Measurements from ENCODE around the gene SZRD1. TPM values are rescaled to one million over a fixed set of nuclear protein-coding genes. Genes with fewer than 3 reads are reported as not detected.

SZRD1 gene
- total RNA-seq, 1 donor from 2014 or later = 212 TPM

GRCh38 chr1:16392740-16393569, 25.9 kb downstream of the SZRD1 start:
- Mint-ChIP-seq H3K36me3 (ENCODE audit: low read depth) (peaks cover 26% of the 10 kb centered on the region), H3K4me1 (ENCODE audit: low read depth) (peaks cover 52% of the 10 kb centered on the region), H3K4me3 (no peak overlapping the region), H3K9me3 (no peaks in the 10 kb centered on the region), H3K27ac (peak overlapping the region; percentile 76), H3K27me3 (ENCODE audit: insufficient read depth) (no peaks in the 10 kb centered on the region)
- no peak for DNase-seq (ENCODE audit: low spot score)
- intact Hi-C loops (cut with micrococcal nuclease) = no loop called here

GRCh38 chr1:16393570-16394521, 26.8 kb downstream of the SZRD1 start:
- no peaks in the 10 kb centered on the region for H3K27me3 Mint-ChIP-seq (ENCODE audit: insufficient read depth)
- intact Hi-C loops (cut with micrococcal nuclease) = no loop called here
- H3K27ac Mint-ChIP-seq = peak overlapping the region; percentile 18
- H3K4me1 Mint-ChIP-seq (ENCODE audit: low read depth) = peaks cover 52% of the 10 kb centered on the region
- H3K4me3 Mint-ChIP-seq = no peak overlapping the region
- DNase-seq (ENCODE audit: low spot score) = no peak
- peaks cover 28% of the 10 kb centered on the region for H3K36me3 Mint-ChIP-seq (ENCODE audit: low read depth)
- H3K9me3 Mint-ChIP-seq = no peaks in the 10 kb centered on the region

DNA sequence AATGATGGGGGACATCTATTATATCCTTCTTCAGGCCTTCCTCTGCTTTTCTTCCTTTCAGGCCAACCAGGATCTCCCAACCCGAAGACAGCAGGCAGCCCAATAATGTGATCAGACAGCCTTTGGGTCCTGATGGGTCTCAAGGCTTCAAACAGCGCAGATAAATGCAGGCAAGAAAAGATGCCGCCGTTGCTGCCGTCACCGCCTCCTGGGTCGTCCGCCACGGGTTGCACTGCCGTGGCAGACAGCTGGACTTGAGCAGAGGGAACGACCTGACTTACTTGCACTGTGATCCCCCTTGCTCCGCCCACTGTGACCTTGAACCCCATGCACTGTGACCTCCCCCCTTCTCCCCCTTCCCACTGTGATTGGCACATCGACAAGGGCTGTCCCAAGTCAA, 27.9 kb downstream of the SZRD1 start:
- H3K4me1 Mint-ChIP-seq (ENCODE audit: low read depth) = peaks cover 50% of the 10 kb centered on the region
- intact Hi-C loops (cut with micrococcal nuclease) = no loop called here
- no peaks in the 10 kb centered on the region for H3K9me3 Mint-ChIP-seq
- peaks cover 34% of the 10 kb centered on the region for H3K36me3 Mint-ChIP-seq (ENCODE audit: low read depth)
- H3K4me3 Mint-ChIP-seq = no peak overlapping the region
- H3K27ac Mint-ChIP-seq = no peak overlapping the region
- no peaks in the 10 kb centered on the region for H3K27me3 Mint-ChIP-seq (ENCODE audit: insufficient read depth)
- no peak for DNase-seq (ENCODE audit: low spot score)

- peaks cover 34% of the 10 kb centered on the region for H3K4me1 Mint-ChIP-seq (ENCODE audit: low read depth)
- intact Hi-C loops (cut with micrococcal nuclease) = no loop called here
- H3K36me3 Mint-ChIP-seq (ENCODE audit: low read depth) = peaks cover 30% of the 10 kb centered on the region
- H3K27me3 Mint-ChIP-seq (ENCODE audit: insufficient read depth) = no peaks in the 10 kb centered on the region
- no peak overlapping the region for H3K27ac Mint-ChIP-seq
- DNase-seq (ENCODE audit: low spot score) = no peak
- no peaks in the 10 kb centered on the region for H3K9me3 Mint-ChIP-seq
- H3K4me3 Mint-ChIP-seq = no peak overlapping the region
Observed at GRCh38 chr1:16396591-16396990, 29.5 kb downstream of the SZRD1 start.

- H3K9me3 Mint-ChIP-seq = no peaks in the 10 kb centered on the region
- DNase-seq (ENCODE audit: low spot score) = no peak
- peaks cover 33% of the 10 kb centered on the region for H3K36me3 Mint-ChIP-seq (ENCODE audit: low read depth)
- H3K4me1 Mint-ChIP-seq (ENCODE audit: low read depth) = peaks cover 28% of the 10 kb centered on the region
- intact Hi-C loops (cut with micrococcal nuclease) = no loop called here
- peak overlapping the region; percentile 68 for H3K27ac Mint-ChIP-seq
- no peak overlapping the region for H3K4me3 Mint-ChIP-seq
- H3K27me3 Mint-ChIP-seq (ENCODE audit: insufficient read depth) = no peaks in the 10 kb centered on the region
Observed at GRCh38 chr1:16397120-16397519, 30.1 kb downstream of the SZRD1 start.

- H3K36me3 Mint-ChIP-seq (ENCODE audit: low read depth) = peaks cover 27% of the 10 kb centered on the region
- peaks cover 15% of the 10 kb centered on the region for H3K4me1 Mint-ChIP-seq (ENCODE audit: low read depth)
- intact Hi-C loops (cut with micrococcal nuclease) = no loop called here
- DNase-seq (ENCODE audit: low spot score) = no peak
- no peaks in the 10 kb centered on the region for H3K27me3 Mint-ChIP-seq (ENCODE audit: insufficient read depth)
- H3K27ac Mint-ChIP-seq = peak overlapping the region; percentile 16
- H3K4me3 Mint-ChIP-seq = no peak overlapping the region
- H3K9me3 Mint-ChIP-seq = no peaks in the 10 kb centered on the region
Observed at GRCh38 chr1:16398371-16398953, 31.4 kb downstream of the SZRD1 start.

DNA sequence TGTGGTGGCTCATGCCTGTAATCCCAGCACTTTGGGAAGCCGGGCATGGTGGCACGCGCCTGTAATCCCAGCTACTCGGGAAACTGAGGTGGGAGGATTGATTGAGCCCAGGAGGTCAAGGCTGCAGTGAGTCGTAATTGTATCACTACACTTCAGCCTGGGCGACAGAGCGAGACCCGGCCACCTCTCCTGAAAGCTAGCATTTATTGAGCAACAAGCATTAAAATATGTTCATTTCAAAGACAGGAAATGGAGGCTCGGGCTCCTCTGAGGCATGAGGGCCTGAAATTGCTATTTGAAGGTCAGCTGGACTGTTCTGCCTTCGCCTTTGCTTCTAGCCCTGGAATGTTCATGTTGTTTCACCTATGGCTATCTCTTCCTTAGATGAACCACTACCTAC, 35.7 kb downstream of the SZRD1 start:
- no peak overlapping the region for H3K27ac Mint-ChIP-seq
- no peaks in the 10 kb centered on the region for H3K4me1 Mint-ChIP-seq (ENCODE audit: low read depth)
- no peaks in the 10 kb centered on the region for H3K9me3 Mint-ChIP-seq
- H3K36me3 Mint-ChIP-seq (ENCODE audit: low read depth) = peaks cover 12% of the 10 kb centered on the region
- H3K4me3 Mint-ChIP-seq = no peak overlapping the region
- H3K27me3 Mint-ChIP-seq (ENCODE audit: insufficient read depth) = no peaks in the 10 kb centered on the region
- no peak for DNase-seq (ENCODE audit: low spot score)
- intact Hi-C loops (cut with micrococcal nuclease) = no loop called here

DNA sequence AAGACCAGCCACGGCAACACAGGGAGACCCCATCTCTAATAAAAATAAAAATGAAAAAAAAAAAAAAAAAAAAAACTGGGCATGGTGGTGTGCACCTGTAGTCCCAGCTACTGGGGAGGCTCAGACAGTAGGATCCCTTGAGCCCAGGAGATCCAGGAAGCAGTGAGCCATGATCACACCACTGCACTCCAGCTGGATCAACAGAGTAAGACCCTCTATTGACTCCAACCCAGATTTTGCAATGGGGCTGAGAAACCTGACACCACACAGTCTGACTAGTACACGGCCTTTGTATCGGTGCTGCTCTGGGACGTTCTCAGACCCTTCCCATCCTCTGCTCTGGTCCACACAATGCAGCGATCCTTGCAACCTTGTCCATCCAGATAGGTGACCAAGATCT, 38.4 kb downstream of the SZRD1 start:
- Mint-ChIP-seq H3K4me3 (no peak overlapping the region), H3K9me3 (no peaks in the 10 kb centered on the region), H3K4me1 (ENCODE audit: low read depth) (no peaks in the 10 kb centered on the region), H3K27me3 (ENCODE audit: insufficient read depth) (peaks cover 4% of the 10 kb centered on the region), H3K27ac (no peak overlapping the region), H3K36me3 (ENCODE audit: low read depth) (peaks cover 4% of the 10 kb centered on the region)
- no peak for DNase-seq (ENCODE audit: low spot score)
- intact Hi-C loops (cut with micrococcal nuclease) = no loop called here

- H3K27ac Mint-ChIP-seq = peak overlapping the region; percentile 11
- DNase-seq (ENCODE audit: low spot score) = no peak
- H3K4me1 Mint-ChIP-seq (ENCODE audit: low read depth) = no peaks in the 10 kb centered on the region
- peaks cover 11% of the 10 kb centered on the region for H3K27me3 Mint-ChIP-seq (ENCODE audit: insufficient read depth)
- no peaks in the 10 kb centered on the region for H3K9me3 Mint-ChIP-seq
- H3K4me3 Mint-ChIP-seq = no peak overlapping the region
- intact Hi-C loops (cut with micrococcal nuclease) = no loop called here
- H3K36me3 Mint-ChIP-seq (ENCODE audit: low read depth) = no peaks in the 10 kb centered on the region
Observed at GRCh38 chr1:16406868-16407267, 39.8 kb downstream of the SZRD1 start.

- no peak for DNase-seq (ENCODE audit: low spot score)
- Mint-ChIP-seq H3K36me3 (ENCODE audit: low read depth) (no peaks in the 10 kb centered on the region), H3K9me3 (no peaks in the 10 kb centered on the region), H3K4me1 (ENCODE audit: low read depth) (no peaks in the 10 kb centered on the region), H3K4me3 (no peak overlapping the region), H3K27ac (no peak overlapping the region), H3K27me3 (ENCODE audit: insufficient read depth) (peaks cover 11% of the 10 kb centered on the region)
- intact Hi-C loops (cut with micrococcal nuclease) = no loop called here
Observed at GRCh38 chr1:16409536-16410152, 42.6 kb downstream of the SZRD1 start.

DNA sequence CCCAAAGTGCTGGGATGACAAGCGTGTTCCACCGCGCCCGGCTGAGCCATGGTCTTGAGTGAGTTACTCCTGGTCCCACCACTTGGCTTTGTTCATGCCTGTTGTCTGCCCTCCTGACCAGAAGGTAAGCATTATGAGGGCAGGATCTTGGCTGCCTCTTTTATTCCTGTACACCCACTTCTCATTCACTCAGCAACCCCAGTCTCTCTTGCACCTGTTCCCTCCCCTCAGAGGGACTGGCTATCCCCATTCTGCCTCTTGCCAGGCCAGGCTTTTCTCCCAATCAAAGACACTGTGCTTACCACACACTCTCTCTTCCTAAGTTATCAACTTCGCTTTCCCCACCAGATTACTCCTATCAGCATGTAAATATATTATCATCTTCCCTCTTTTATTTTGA, 43.8 kb downstream of the SZRD1 start:
- no peaks in the 10 kb centered on the region for H3K4me1 Mint-ChIP-seq (ENCODE audit: low read depth)
- no peak overlapping the region for H3K4me3 Mint-ChIP-seq
- peaks cover 11% of the 10 kb centered on the region for H3K27me3 Mint-ChIP-seq (ENCODE audit: insufficient read depth)
- H3K9me3 Mint-ChIP-seq = no peaks in the 10 kb centered on the region
- DNase-seq (ENCODE audit: low spot score) = no peak
- H3K27ac Mint-ChIP-seq = no peak overlapping the region
- intact Hi-C loops (cut with micrococcal nuclease) = no loop called here
- no peaks in the 10 kb centered on the region for H3K36me3 Mint-ChIP-seq (ENCODE audit: low read depth)

- DNase-seq (ENCODE audit: low spot score) = no peak
- H3K9me3 Mint-ChIP-seq = no peaks in the 10 kb centered on the region
- no peaks in the 10 kb centered on the region for H3K36me3 Mint-ChIP-seq (ENCODE audit: low read depth)
- H3K4me1 Mint-ChIP-seq (ENCODE audit: low read depth) = no peaks in the 10 kb centered on the region
- H3K27me3 Mint-ChIP-seq (ENCODE audit: insufficient read depth) = peaks cover 13% of the 10 kb centered on the region
- no peak overlapping the region for H3K4me3 Mint-ChIP-seq
- intact Hi-C loops (cut with micrococcal nuclease) = no loop called here
- no peak overlapping the region for H3K27ac Mint-ChIP-seq
Observed at GRCh38 chr1:16413191-16413590, 46.1 kb downstream of the SZRD1 start.
